HEK293 (cell line): ENCODE measurements around the gene ACSL3.

Experiments used
- CTCF ChIA-PET: fragments of 350-600 bp; formaldehyde crosslinking; extraction: SDS; loops from one replicate; lab custom pipeline; 2021; ENCODE audit warnings: antibody characterized with exemption; lab: Yijun Ruan, JAX
- POLR2A ChIA-PET: fragments of 300-600 bp; formaldehyde crosslinking; extraction: SDS; loops from one replicate; lab custom pipeline; 2020; ENCODE audit warnings: antibody characterized with exemption, inconsistent platforms; lab: Yijun Ruan, JAX
- H3K27ac ChIP-seq: fragments of 200-500 bp; sonication (Bioruptor generic); 2 replicates; pipeline ENCODE4 v1.5.1; 2014; ENCODE audit warnings: low read depth, low read length, control low read depth, inconsistent platforms; ENCODE audit errors: extremely low read depth
- H3K36me3 ChIP-seq, 2 experiments: fragments of 200-500 bp in 1 of 2; sonication (Bioruptor generic) in 1 of 2; 1 replicate in 1 of 2; 2 replicates in 1 of 2; pipeline ENCODE4 v1.5.1; 2014 to 2017; ENCODE audit warnings: inconsistent platforms in 2 of 2, low read length in 2 of 2; ENCODE audit not compliant: control insufficient read depth in 2 of 2, insufficient read depth in 1 of 2
- H3K4me1 ChIP-seq: fragments of 200-500 bp; sonication (Bioruptor generic); 2 replicates; pipeline ENCODE4 v1.5.1; 2014; ENCODE audit warnings: mild to moderate bottlenecking, low read length, inconsistent platforms; ENCODE audit not compliant: control insufficient read depth, insufficient read depth
- H3K4me3 ChIP-seq: 2 replicates; pipeline ENCODE4 v1.5.1; 2011; ENCODE audit warnings: low read depth, mild to moderate bottlenecking, control low read depth, low read length, moderate library complexity
- H3K9me3 ChIP-seq: fragments of 200-500 bp; sonication (Bioruptor generic); 2 replicates; pipeline ENCODE4 v1.5.1; 2014; ENCODE audit warnings: low read depth, low read length, inconsistent platforms; ENCODE audit not compliant: control insufficient read depth, insufficient read depth
- ATF2 ChIP-seq: fragments of 450-650 bp; formaldehyde crosslinking; IDR thresholded peaks from 2 replicates; pipeline ENCODE4 v1.5.1; 2016; ENCODE audit warnings: missing biosample characterization, missing genetic modification characterization, low read depth
- FEZF1 ChIP-seq: fragments of 450-650 bp; formaldehyde crosslinking; IDR thresholded peaks from 2 replicates; pipeline ENCODE4 v1.5.1; 2016; ENCODE audit warnings: missing biosample characterization, missing genetic modification characterization
- HOXD13 ChIP-seq: sonication (generic); formaldehyde crosslinking; IDR thresholded peaks from 2 replicates; pipeline ENCODE4 v1.8.0; 2022; ENCODE audit warnings: missing genetic modification reagents, borderline replicate concordance
- KLF16 ChIP-seq: fragments of 450-650 bp; formaldehyde crosslinking; IDR thresholded peaks from 2 replicates; pipeline ENCODE4 v1.5.1; 2017; ENCODE audit warnings: missing biosample characterization, missing genetic modification characterization
- KLF7 ChIP-seq: fragments of 450-650 bp; formaldehyde crosslinking; IDR thresholded peaks from 2 replicates; pipeline ENCODE4 v1.5.1; 2016; ENCODE audit warnings: missing biosample characterization, missing genetic modification characterization, borderline replicate concordance
- KLF9 ChIP-seq: fragments of 450-650 bp; formaldehyde crosslinking; IDR thresholded peaks from 2 replicates; pipeline ENCODE4 v1.5.1; 2016; ENCODE audit warnings: missing biosample characterization, missing genetic modification characterization, low read depth
- PRDM4 ChIP-seq: fragments of 450-650 bp; formaldehyde crosslinking; IDR thresholded peaks from 2 replicates; pipeline ENCODE4 v1.5.1; 2017; ENCODE audit warnings: missing biosample characterization, missing genetic modification characterization
- ZFP37 ChIP-seq: fragments of 450-650 bp; formaldehyde crosslinking; IDR thresholded peaks from 2 replicates; pipeline ENCODE4 v1.5.1; 2016; ENCODE audit warnings: missing biosample characterization, missing genetic modification characterization
- ZNF335 ChIP-seq: fragments of 450-650 bp; formaldehyde crosslinking; conservative IDR thresholded peaks from 2 replicates; pipeline ENCODE4 v1.5.1; 2016; ENCODE audit warnings: missing biosample characterization, missing genetic modification characterization
- ZNF354C ChIP-seq: fragments of 450-650 bp; formaldehyde crosslinking; IDR thresholded peaks from 2 replicates; pipeline ENCODE4 v1.5.1; 2016; ENCODE audit warnings: missing biosample characterization, missing genetic modification characterization, low read depth, borderline replicate concordance
- ZNF362 ChIP-seq: fragments of 450-650 bp; formaldehyde crosslinking; IDR thresholded peaks from 2 replicates; pipeline ENCODE4 v1.5.1; 2016; ENCODE audit warnings: missing biosample characterization, missing genetic modification characterization
- ZNF488 ChIP-seq: fragments of 450-650 bp; formaldehyde crosslinking; IDR thresholded peaks from 2 replicates; pipeline ENCODE4 v1.5.1; 2016; ENCODE audit warnings: missing biosample characterization, missing genetic modification characterization
- ZNF514 ChIP-seq: fragments of 450-650 bp; formaldehyde crosslinking; IDR thresholded peaks from 2 replicates; pipeline ENCODE4 v1.5.1; 2016; ENCODE audit warnings: missing biosample characterization, missing genetic modification characterization
- ZNF558 ChIP-seq: fragments of 450-650 bp; formaldehyde crosslinking; IDR thresholded peaks from 2 replicates; pipeline ENCODE4 v1.5.1; 2016; ENCODE audit warnings: missing biosample characterization, missing genetic modification characterization
- ZNF585B ChIP-seq: fragments of 450-650 bp; formaldehyde crosslinking; IDR thresholded peaks from 2 replicates; pipeline ENCODE4 v1.5.1; 2016; ENCODE audit warnings: missing biosample characterization, missing genetic modification characterization
- ZNF658 ChIP-seq: fragments of 450-650 bp; formaldehyde crosslinking; IDR thresholded peaks from 2 replicates; pipeline ENCODE4; 2016; ENCODE audit warnings: missing biosample characterization, missing genetic modification characterization
- ZNF692 ChIP-seq: fragments of 450-650 bp; formaldehyde crosslinking; IDR thresholded peaks from 2 replicates; pipeline ENCODE4 v1.5.1; 2016; ENCODE audit warnings: missing biosample characterization, missing genetic modification characterization

The ACSL3 gene

GRCh38 chr2:222965555-222965954 is 104.7 kb downstream of the ACSL3 start:
- POLR2A ChIA-PET = interaction anchor here (0.6 kb wide), 1 partner anchor 688 kb away, joined by 3 read pairs; no protein-coding TSS in a partner anchor
- no peaks in the 10 kb centered on the region for H3K9me3 ChIP-seq
- no peak for TF ChIP-seq ZFP37 (tag by site-specific recombination)
- TF ChIP-seq, all 188 proteins: peak for 0
- Histone ChIP-seq H3K4me1 (no peaks in the 10 kb centered on the region), H3K27ac (no peak overlapping the region), H3K4me3 (no peak overlapping the region), H3K36me3 (no peaks in the 10 kb centered on the region)
- CTCF ChIA-PET = interaction anchor here (0.8 to 1.4 kb wide), 2 partner anchors 50 to 536 kb away, joined by 4 to 5 read pairs; no protein-coding TSS in a partner anchor

- Histone ChIP-seq H3K4me1 (no peaks in the 10 kb centered on the region), H3K36me3 (no peaks in the 10 kb centered on the region), H3K27ac (no peak overlapping the region), H3K9me3 (no peaks in the 10 kb centered on the region)
- ChIA-PET CTCF (interaction anchor here (0.9 to 1.4 kb wide), 2 partner anchors 30 to 133 kb away, joined by 3 read pairs; no protein-coding TSS in a partner anchor), POLR2A (no interaction called here)
- TF ChIP-seq PRDM4 (tag by site-specific recombination) (no peak), KLF9 (tag by site-specific recombination) (no peak), ZNF514 (tag by site-specific recombination) (no peak), ZNF585B (no peak), FEZF1 (no peak), KLF7 (tag by site-specific recombination) (no peak), ZNF354C (tag by site-specific recombination) (no peak), ZNF658 (tag by site-specific recombination) (no peak), ZNF692 (no peak), ZNF335 (tag by site-specific recombination) (no peak), ZNF362 (no peak), ZNF558 (tag by site-specific recombination) (no peak), ATF2 (no peak), ZNF488 (tag by site-specific recombination) (no peak), HOXD13 (CRISPR knock-in tag) (no peak), KLF16 (tag by site-specific recombination) (no peak)
- TF ChIP-seq, all 188 proteins: peak for 0
- no peak overlapping the region for H3K4me3 ChIP-seq
Measured at GRCh38 chr2:222968550-222969155, 107.8 kb downstream of the ACSL3 start.
